GM21390 (cell line): ENCODE data around the gene BTD.
"Not testable (repeated sequence)": the region's sequence is repeated elsewhere in the genome, so short reads cannot be mapped to it uniquely, and the experiment has no call there.

Experiments
- ATAC-seq: cut with Tn5 transposase; IDR thresholded peaks from one replicate; pipeline ENCODE4 v1.9.1; 2021; ENCODE audit not compliant: unreplicated experiment

The BTD gene

DNA sequence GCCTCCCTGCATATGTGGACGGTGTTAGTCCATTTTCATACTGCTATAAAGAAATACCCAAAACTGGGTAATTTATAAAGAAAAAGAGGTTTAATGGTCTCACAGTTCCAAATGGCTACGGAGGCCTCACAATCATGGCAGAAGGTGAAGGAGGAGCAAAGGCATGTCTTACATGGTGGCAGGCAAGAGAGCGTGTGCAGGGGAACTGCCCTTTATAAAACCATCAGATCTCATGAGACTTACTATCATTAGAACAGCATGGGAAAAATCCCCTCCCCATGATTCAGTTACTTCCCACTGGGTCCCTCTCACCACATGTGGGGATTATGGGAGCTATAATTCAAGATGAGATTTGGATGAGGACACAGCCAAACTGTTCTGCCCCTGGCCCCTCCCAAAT, 1.3 kb downstream of the BTD start:
- not testable (repeated sequence) for ATAC-seq

GRCh38 chr3:15604584-15604983, 3.0 kb downstream of the BTD start:
- ATAC-seq, result not testable (repeated sequence)

- ATAC-seq, result no peak
Observed at GRCh38 chr3:15606434-15606891, 4.9 kb downstream of the BTD start.

DNA sequence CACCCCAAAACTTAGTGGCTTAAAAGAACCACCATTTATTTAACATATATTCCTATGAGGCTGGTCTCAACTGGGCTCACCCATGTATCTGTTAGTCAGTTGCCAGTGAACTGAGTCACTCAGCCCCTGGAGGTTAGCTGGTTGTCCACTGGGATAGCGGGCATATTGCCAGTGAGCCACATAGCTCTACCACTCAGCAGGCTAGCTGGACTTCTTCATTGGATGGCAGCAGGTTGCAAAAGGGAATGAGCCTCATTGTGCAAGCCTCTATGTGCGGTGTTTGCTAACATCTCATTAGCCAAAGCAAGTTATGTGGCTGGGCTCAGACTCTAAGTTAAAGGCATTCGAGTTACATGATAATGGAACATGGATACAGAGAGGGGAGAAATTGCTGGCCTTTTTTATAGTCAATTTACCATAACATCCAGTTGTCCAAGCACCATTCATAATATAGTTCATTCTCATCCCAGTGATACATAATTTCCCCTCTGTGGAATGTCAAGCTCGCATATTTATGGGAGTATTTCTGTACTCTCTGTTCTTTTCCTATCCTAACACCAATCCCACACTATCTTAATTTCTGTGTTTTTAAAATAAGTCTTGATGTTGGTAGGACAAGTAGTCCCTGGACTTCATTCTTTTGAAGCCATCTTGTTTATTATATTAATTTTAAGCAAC, 8.7 kb downstream of the BTD start:
- ATAC-seq, result no peak

GRCh38 chr3:15611018-15611417, 9.5 kb downstream of the BTD start:
- no peak for ATAC-seq

DNA sequence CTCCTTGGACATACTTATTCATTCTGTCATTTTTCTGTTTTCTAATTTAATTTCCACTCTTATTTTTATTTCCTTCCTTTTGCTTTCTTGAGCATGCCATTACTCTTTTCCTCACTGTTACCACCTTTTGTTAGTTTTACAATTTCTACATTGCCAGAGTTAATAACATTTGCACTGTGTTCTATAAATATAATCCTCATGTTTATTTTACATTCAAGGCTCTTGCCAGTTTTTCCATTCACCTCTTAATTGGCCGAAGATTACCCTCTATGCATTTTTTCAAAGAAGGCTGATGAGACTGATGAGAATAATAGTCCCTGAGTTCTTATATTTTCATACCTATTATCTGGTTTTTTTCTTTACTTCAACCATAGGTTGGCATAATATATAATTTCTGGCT, 10.5 kb downstream of the BTD start:
- no peak for ATAC-seq

DNA sequence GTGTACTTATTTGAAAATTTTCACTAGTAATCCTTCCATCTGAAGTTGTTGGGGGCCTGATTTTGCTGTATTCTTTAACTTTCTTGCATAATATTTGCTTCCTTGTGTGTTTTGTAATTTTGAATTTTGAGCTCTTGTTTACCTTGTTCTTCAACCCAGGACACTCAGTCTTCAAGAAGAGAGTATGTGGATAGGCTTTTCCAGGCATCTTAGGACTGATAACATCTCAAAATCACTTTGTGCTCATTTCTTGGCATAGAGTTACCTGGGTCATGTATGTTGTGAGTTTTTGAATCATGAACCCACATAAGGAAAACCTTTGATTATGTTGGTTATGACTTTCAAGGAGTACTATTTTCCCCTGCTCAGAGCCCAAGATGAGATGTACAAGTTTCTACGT, 13.4 kb downstream of the BTD start:
- ATAC-seq, result no peak

- ATAC-seq, result no peak
Observed at GRCh38 chr3:15616053-15616452, 14.5 kb downstream of the BTD start.

DNA sequence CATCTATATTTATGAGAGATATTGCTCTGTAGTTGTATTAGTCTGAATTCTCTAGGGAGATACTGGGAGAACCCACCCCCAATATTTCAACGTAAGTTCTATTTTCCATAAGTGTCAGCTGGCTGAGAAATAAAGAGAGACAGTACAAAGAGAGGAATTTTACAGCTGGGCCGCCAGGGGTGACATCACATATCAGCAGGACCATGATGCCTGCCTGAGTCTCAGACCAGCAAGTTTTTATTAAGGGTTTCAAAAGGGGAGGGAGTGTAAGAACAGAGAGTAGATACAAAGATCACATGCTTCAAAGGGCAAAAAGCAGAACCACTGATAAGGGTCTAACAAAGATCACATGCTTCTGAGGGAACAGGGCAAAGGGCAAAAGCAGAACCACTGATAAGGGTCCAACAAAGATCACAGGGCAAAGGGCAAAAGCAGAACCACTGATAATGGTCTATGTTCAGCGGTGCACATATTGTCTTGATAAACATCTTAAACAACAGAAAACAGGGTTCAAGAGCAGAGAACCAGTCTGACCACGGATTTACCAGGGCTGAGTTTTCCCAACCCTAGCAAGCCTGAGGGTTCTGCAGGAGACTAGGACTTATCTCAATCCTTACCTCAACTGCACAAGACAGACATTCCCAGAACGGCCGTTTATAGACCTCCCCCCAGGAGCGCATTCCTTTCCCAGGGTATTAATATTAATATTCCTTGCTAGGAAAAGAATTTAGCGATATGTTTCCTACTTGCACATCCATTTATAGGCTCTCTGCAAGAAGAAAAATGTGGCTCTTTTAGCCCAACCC, 18.3 kb downstream of the BTD start:
- not testable (repeated sequence) for ATAC-seq

DNA sequence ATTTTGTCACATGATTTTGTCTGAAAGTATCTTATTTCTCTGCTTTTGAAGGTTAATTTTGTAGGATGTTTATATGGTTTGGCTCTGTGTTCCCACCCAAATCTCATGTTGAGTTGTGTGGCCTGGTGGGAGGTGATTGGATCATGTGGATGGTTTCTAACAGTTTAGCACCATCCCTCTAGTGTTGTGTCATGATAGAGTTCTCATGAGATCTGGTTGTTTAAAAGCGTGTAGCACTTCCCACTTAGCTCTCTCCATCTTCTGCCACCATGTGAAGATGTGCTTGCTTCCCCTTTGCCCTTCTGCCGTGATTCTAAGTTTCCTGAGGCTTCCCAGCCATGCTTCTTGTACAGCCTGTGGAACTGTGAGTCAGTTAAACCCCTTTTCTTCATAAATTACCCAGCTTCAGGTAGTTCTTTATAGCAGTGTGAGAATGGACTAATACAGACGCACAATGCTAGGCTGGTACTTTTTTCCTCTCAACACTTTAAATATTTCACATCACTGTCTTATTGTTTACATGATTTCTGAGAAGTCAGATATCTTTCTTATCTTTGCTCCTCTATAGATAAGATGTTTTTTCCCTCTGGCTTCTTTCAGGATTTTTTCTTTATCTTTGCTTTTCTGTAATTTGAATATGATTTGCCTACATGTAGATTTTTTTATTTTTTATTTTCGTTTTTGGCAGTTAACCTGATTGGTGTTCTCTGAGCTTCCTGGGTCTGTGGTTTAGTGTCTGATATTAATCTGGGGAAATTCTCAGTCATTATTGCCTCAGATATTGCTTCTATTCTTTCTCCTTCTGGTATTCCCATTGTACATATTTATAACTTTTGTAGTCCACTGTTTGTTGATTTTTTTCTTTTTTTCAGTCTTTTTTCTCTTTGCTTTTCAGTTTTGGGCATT, 22.2 kb downstream of the BTD start:
- ATAC-seq, result no peak

DNA sequence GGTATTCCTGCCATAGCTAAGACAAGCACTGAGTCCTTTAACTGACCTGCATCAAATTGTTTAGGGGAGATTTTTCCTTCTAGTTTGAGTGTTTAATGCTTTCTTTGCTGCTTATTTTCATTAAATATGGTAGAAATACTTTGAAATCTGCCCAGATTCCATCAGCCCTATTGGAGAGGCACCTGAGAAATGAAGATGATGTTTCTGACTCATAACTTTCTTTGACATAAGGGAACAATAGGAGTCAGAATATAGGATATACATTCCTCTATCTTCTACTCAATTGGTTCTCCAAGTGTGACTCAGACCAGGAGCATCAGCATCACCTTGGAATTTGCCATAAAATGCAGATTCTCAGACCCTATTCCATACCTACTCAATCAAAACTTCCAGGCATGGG, 27.4 kb downstream of the BTD start:
- no peak for ATAC-seq

- ATAC-seq, result peak; percentile 93
Observed at GRCh38 chr3:15629860-15630597, 28.5 kb downstream of the BTD start.

DNA sequence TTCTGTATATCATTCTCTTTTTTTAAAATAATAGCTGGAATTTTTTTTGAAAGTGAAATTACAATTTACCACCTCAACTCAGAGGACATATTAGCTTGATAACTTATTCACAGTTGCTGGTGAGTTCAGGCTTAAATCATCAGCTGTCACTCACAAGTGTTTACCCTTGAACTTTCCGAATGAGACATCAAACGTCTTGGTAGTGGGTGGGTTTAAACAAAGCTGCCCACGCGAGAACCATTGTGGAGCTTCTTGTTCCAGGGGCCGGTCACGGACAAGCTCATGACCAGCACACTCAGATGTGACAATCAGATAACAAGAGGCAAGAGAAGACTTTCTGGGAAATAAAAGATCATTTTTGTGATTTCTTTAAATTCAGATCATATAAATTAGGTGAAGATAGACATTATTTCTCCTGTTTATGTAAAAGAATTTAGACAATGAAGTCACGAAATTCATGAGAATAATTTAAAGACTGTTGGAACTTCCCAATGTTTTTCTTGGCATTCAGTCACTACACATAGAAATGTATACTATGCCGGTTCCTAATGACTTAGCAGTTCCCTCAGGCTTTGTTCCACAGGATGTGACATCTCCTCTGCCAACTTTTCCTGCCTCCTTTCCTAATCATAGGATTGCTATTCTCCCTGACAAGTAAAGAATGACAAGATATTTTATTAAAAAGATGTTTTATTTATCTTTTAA, 29.3 kb downstream of the BTD start:
- ATAC-seq, result peak; percentile 38

GRCh38 chr3:15631426-15632211, 30.1 kb downstream of the BTD start:
- ATAC-seq, result no peak

DNA sequence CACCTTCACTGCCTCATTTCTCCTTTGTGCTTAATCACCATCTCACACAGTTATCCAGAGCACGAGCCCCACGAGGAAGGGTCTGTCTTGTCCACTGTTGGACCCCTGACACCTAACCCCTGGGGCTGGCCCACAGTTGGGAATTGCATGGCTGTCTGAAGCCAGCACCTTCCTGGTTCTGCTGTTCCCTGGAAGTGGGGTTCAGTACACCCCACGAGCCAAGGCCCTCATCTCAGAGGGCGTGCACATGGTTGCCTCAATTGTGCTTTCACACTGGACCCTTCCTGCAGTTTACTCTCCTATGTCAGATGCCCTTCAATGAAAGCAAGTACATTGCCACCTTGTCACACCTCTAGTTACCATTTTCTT, 30.7 kb downstream of the BTD start:
- no peak for ATAC-seq

DNA sequence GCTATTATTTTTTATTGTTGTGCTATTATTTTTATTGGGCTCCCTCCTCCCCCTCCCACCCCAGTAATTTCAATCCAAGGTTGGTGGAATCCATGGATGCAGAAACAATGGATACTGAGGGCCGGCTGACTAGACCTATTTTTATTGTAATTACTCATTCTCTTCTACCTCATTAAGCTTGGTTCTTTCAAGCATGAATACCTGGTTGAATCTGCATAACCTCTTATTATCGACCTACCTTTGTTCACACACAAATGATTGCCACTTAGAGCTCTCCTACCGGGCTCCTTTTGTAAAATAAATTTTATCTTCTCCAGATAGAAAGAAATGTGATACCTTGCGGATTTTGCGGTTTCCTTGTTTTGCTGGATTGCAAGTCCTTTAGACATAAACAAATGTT, 31.6 kb downstream of the BTD start:
- ATAC-seq, result no peak

DNA sequence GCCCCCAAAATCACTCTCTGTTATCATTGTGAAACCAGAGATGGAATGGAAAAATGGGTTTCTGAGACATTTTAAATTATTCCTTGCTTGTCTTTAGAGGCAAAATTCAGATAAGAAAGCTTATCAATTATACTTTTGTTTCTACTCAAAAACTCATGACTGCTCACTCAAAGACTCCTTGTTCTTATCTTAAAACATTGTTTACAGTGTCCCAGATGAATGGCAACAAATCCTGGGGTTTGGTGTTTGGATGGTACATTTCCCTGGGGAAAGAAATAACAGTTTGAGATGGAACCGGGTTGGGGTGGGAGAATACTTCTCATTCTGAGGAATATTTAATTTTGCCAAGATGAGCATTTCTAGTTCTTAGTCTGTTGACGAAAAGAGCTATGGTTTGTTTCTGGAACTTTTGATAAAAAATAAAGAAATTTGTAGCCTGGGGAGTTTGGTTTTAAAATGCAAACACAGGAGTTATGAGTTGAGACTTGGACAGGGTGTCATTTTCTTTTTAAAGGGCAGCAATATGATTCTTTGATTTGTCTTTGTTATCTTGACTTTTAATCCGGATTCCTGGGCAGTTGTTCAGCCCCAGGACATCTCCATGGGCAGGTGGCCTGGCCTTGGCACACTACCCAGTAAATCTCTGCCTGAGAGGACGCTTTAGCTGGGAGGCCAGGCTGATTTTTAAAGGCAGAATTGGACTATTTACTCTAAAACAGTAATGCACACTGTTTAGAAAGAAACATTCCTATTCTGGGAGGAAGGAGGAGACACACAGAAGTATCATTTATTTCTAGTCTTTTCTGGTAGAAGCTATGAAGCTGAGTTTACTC, 32.4 kb downstream of the BTD start:
- ATAC-seq, result no peak

GRCh38 chr3:15634671-15635070, 33.1 kb downstream of the BTD start:
- no peak for ATAC-seq
